ENCODE results near the gene CDX1.

CDX1 gene

DNA sequence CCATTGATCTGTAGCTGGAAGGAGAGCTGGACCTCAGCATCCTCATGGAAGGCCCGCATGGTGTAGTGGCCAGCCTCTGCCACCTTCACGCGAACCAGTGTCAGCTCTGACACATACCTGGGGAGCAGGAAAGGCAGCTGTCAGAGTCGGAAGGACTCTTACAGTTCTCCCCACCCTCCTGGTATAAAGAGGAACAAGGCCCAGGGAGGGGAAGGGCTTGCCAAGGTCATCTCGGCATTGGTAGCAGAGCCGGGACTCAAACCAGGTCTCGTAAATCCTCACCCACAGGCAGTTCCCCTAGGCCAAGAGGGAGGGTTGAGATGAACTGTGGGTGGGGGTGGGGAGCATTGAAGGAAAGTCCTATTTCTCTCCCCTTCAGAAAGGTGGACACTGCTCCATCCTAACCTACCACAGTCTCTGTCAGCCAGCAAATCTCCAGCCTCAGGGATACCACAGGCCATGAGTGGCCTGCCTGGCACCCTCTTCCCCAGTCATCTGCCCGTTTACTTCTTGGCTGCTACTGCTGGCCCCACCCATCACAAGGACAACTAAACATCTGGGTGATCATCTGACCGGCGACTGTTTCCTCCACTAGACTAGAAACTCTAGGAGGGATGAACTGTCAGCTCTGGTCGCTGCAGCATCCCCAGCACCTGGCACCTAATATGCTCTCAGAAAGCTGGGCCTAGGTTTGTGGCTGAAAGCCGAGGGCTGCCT, 34.4 kb upstream of the CDX1 start:
- DNase-seq (ENCODE audit: low read depth), result no peak

DNA sequence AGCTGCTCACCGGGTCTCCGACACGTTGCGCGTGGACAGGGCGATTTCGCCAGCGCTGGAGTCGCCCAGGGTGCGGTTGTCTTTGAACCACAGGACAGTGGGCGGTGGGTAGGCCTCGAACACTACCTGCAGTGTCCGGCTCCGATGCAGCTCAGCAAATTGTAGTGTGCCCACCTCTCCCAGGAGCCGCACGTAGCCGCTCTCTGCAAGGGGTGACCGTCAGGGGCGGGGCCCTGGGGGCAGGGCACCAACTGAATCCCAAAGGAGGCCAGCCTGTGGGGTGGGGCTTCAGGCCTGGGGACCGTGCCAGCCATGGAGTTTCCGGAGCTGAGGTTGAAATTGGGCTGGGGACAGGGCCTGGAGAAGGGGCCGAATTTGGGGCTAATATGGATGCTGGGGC, 33.8 kb upstream of the CDX1 start:
- DNase-seq (ENCODE audit: low read depth), result no peak

DNA sequence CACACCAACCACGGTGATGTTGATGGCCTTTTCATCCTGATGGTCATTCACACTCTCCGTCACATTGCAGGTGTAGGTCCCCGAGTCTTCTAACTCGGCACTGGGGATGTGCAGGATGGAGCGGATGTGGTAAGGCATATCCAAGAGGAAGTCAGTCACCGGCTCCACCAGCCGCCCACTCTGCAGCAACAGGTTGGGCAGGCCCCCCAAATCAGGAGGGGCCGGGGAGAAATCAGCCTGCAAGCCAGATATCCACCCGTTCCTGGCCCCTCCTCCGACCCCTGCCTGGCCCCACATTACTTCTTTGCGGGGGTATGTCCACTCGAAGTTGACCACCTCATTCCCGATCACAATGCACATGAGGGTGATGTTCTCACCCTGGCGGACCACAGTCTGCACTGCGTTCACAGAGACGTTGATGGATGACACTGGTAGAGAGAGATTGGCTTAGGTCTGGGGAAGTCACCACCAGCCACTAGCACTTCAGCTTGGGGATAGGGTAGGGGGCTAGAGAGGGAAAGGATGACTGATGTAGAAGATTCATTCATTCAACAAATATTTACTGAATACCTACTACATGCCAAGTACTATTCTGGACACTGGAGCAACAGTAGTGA, 32.9 kb upstream of the CDX1 start:
- DNase-seq (ENCODE audit: low read depth), result no peak

DNA sequence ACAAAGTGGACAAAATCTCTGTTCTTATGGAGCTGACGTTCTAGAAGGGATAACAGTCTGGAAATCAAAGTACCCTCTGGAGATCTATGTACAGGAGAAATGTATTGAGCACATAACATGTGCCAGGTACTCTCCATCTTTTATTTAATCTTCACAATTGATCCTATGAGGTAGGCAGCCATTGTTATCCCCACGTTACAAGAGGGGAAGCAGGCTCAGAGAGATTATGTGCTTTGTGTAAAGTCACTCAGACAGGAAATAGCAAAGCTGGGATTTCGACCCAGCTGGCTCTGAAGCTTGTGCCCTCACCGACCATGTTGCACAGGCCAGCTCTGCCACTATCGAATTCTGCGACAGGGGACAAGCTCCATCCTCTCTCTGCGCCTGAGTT, 32.4 kb upstream of the CDX1 start:
- DNase-seq (ENCODE audit: low read depth), result no peak

DNA sequence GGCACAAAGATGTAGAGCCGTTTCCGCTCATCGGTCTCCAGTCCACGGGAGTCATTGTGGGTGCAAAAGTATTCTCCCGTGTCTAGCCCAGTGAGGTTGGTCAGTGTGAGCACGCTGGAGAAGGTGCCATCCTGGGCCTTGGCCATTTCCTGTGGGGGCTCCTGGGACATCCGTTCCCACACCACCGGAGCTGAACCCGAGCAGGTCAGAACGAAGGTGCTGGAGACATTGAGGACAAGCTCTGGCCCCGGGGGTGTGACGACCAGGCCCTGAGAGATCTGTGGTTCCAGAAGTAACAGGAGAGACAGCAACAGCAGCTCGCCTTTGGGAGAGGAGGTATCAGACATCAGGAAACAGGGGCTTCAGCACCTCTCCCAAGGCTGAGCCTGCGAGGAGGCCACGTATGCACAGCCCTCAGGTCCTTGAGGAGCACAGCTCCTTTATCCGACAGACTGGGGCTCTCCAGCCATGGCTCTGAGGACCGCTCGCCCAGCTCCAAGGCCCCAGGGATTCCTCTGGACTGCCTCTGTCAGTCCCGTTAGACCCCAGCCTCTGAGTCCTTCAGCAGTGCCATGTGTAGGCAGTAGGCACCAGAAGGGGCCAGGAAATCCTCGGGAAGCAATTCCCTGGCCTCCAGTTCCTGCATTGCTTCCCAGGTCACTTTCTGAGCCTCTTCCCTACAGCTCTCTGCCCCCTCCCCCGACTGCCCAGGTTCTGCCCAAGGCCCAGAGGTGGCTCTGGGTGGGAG, 30.8 kb upstream of the CDX1 start:
- DNase-seq (ENCODE audit: low read depth), result no peak

DNA sequence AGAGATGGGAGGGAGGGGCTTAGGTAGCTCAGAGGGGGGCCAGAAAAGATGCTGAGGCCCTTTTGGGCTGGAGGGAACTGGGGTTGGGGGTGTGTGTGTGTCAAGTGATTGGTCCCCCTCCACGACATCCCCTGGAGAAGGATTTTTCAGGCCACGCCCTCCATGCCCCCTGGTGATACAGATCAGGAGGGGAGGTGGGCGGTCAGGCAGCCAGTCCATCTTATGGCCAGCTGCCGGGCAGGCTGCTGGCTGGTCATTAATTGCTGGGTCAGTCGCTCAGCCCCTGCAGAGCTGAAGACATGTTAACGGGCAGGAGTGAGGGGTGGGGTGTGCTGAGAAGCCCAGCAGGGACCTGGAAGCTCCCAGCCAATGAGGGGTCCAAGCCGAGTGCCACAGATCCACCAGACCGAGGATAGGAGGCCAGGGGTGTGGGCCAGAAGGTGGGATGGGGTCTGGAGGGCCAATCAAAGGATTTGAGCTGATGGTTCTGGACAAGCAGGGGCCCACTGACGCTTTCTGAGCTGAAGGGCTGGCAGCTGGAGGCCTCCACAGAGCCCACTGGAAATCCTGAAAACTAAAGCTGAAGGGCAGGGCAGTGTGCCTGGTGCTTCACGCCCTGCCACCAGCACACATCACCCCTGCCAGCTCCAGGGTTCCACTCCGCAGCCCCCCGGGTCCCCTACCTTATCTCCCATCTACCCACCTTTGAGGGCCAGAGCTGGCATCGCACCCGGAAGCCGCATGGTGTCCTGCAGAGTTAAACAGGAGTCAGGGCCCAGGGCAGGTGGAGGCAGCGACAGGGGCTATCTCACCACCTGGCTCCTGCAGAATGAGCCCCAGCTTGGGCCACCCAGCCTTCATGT, 30.0 kb upstream of the CDX1 start:
- DNase-seq (ENCODE audit: low read depth), result no peak

DNA sequence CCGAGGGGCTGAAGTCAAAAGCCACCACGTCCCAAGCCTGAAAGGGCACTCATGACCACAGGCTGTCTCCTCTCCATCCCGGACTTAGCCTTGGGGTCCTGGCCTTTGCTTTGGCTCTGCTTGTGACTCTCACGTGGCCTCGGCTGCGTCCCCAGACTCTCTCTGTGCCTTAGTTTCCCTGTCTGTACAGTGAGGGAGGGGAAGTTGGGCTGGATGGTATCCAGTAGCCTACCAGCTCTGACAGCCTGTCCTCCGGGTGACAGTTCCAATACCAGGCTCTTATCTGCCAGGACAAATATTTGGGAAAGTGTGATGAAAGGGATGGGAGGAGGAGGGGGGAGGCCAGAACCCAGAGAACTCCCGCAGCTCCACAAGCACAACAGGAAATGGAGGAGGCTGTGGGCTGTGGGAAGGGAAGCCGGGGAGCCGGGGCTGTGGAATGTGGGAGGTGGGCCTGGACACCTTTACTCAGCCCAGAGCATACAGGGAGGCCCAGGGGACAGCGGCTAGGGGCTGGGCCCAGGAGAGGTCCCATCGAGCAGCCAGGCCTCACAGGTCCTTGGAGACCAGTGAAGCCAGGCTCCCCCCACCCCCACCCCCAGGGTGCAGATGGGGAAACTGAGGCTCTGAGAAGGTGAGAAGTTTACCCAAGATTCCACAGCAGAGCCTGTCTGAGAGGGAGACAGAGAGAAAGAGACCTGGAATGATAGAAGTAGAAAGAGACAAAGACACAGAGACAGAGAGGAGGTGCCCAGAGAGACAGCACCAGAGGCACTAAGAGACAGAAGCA, 29.2 kb upstream of the CDX1 start:
- DNase-seq (ENCODE audit: low read depth), result no peak

DNA sequence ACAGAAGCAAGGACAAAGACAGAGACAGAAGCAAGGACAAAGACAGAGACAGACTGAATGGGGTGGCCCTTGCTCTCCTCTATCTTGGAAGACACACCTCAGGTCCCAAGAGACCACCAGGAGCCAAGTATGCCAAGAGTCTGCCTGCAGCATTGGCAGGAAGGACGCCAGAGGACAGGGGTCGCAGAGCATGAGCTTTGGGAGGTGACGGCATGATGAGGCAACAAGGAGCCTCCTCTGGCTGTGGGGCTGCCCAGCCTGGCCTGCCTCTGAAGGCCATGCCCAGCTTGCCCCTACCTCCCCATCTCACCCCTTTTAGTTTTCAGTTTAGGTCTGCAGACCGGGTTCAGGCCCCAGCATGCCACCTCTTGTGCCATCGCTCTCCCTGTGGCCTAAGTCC, 28.6 kb upstream of the CDX1 start:
- DNase-seq (ENCODE audit: low read depth), result no peak

DNA sequence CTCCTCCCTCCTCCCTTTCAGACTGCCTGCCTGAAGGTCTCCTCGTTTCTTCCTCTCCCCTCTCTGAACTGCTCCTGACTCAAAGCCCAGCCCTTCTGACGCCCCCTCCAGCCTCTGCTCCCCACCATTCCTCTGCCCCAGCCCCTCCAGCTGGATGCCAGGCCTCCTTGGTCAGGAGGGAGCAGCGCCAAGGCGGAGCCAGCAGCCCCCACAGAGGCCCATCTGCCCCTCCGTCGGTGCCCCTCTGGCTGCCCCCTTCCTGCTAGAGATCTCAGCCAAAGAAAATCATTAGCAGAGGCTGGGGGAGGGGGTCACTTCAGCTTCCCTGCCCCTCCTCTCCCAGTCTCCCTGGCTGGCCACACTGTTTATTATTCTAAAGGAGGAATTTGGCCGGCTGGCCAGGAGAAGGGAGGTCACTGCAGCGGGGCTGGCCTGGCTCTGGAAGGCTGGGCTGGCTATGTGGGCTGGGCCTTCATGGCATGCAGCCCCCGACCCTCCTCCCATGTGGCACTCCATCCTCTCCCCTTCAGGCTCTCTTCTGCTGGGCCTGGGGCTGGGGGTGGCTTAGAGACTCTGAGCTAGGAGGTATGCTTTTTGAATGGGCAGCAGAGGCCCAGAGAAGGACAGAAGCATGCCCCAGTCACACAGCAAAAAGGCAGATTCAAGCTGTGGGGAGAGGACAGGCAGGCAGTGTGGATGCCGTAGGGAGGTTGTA, 27.9 kb upstream of the CDX1 start:
- DNase-seq (ENCODE audit: low read depth), result no peak

DNA sequence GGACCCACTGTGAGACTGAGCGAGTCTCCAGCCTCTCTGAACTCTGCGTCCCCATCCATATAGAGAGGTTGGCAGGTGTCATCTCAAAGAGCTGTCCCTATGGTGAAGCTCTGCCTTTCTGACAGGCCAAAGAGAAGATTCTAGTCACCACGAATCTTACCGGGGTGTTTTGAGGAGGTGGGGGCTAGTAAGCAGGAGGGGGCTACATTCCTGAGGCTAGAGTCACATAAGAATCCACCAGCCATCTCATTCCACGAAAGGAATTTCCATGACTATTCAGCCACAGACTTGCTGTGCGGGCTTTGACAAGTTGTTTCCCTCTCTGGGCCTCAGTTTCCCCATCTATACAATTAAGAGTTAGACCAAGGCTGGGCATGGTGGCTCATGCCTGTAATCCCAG, 27.2 kb upstream of the CDX1 start:
- no peak for DNase-seq (ENCODE audit: low read depth)

DNA sequence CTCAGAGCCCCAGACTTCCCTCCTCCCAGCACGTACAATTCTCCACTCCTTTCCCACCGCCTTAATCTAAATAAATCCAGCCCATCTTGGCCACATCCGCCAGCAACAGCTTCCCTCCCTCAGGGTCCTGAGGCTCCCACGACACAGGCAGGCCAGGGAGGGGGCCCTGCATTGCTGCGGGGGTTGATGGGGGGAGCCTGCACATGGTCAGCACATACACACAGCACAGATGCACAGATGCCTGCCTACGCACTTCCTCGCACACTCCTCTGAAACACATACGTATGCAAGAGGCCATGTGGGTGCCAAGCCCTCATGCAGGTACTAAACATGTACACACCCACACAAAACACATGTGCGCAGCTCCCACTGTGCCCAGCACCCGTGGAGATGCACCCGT, 25.7 kb upstream of the CDX1 start:
- DNase-seq (ENCODE audit: low read depth), result no peak

DNA sequence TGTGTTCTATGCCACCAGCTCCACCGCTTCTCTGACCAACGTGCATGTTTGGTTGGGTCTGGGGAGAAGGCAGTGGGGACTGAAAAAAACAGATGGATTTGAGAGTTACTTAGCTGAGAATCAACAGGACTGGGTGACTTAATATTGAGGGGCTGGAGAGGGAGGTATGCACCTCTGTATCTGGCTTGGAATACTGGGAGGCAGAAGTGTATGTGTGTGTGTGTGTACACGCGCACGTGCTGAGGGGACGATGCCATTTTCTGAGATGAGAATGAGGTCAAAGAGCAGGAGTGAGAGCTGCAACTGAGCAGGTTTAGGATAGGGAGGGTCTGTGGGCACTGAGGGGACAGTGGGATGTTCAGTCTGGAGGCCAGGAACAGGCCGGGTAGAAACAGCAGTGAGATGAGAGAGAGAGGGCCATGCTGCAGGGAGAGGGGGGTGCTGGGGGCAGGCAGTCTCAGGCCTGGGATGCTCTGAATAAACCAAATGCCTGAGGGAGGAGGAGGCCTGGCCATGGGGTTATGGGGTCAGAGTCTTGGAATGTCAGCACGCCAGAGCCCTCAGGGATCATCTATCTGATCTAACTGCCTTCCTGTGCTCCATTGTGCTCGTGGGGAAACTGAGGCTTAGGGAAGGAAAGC, 24.9 kb upstream of the CDX1 start:
- no peak for DNase-seq (ENCODE audit: low read depth)

DNA sequence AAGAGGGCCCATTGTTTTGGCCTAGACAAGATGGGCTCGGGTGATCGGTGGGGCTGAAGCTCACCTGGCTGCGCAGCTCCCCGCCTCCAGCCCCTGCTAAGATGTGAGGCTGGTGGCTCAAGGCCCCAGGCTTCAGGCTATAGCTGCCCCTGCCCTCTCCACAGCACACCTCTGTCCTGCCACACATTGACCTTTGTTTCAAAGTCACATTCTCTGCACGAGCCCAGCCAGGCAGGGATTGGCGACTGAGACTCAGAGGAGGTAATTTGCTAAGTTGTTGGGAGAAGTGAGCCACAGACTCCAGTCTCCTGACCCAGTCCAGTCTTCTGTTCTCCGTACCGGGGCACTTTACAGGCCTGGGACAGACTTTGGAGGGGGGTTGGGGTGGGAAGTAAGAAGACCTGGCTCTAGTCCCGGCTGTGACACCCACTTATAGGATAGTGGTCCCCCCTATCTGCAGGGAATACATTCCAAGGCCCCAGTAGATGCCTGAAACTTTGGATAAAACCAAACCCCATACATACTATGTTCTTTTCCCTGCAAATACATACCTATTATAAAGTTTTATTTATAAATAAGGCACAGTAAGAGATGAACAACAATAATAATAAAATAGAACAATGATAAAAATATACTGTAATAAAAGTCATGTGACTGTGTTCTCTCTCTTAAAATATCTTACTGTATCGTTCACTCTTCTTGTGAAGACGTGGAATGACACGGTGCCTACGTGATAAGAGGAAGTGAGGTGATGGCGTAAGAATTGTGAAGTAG, 24.2 kb upstream of the CDX1 start:
- DNase-seq (ENCODE audit: low read depth), result no peak

DNA sequence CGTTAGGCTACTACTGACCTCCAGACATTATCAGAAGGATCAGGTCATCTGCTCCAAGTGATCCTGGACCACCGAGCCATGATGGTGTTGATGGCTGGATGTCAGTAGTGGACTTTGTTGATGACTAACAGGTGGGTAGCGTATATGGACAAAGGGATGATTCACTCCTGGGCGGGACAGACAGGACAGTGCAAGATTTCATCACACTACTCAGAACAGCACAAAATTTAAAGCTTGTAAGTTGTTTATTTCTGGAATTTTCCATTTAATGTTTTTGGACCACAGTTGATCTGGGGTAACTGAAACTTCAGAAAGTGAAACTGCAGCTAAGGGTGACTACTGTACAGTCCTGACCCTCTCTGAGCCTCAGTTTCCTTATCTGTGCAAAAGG, 23.6 kb upstream of the CDX1 start:
- DNase-seq (ENCODE audit: low read depth), result no peak

DNA sequence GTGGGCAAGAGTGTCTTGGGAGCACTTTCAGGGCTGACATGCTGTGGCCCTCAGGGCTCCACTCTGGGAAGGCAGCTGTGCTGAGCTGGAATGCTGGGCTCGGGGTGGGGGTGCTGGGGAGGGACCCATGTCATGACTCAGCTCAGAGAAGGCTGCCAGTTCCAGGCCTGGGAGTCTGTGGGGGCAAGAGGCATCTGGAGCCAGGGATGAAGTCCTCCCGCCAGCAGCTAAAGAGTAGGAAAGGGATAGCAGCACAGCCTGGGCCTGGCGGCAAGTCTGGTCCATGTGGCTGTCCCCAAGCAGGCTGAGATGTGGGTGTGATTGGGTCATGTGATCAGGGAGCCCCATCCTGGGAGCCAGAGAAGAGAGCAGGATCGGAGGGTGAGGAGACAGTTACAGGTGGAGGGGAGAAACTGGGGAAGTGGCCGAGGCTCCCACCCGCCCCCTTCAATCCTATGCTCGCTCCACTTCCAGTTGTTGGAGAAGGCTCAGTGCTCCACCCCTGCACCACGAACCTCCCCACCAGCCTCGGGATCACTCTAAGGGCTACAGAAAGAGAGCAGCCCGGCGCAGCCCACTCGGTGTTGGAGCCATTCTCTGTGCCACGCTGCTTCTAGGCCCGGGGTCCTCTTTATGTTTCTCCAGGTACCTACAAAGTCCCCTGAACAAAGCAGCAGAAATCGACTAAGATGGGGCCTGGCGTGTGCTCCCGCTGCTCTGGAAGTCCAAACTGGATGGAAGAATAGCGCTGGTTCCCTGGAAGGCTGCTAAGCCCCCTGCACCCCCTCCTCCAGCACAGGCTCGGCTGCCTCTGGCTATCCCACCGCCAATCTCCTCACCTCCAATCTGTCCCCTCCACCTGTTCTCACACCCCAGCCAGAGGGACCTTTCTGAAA, 23.0 kb upstream of the CDX1 start:
- DNase-seq (ENCODE audit: low read depth), result no peak

DNA sequence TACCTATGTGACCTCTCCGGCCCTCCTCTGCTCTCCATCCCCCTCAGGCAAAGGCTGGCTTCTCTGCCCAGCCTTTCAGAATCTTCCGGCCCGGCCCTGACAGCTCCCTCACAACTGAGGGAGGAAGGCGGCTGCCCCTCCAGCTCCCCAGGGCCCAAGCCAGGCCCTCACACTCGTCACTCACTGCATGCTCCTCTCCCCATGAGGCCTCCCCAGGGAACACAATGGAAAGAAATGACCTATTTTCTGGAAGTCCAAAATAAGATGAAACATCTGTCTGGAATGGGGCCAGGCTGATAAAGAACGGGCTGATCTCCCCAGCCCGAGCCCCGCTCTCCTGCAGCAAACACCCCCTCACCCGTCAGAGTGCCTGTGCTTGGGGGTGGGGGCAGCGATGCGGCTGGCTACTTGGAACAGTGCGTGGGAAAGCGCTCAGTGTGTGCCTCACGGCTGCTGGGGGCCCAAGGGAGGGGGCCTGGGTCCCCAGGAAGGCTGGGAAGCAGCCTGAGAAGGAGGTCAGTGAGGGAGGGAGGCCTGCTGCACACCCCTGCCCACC, 22.3 kb upstream of the CDX1 start:
- DNase-seq (ENCODE audit: low read depth), result no peak

DNA sequence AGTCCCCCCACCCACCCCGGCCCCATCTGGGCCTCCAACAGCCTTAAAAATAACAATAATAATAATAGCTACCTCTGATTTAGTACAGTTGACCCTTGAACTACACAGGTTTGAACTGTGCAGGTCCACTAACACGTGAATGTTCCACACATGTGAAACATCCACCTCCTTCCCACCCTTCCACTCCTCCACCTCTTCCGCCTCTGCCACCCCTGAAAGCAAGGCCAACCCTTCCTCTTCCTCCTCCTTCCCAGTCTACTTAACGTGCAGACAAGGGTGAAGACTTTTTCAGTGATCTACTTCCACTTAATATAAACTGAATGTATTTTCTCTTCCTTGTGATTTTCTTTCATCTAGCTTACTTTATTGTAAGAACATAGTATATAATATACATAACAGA, 21.7 kb upstream of the CDX1 start:
- DNase-seq (ENCODE audit: low read depth), result no peak

DNA sequence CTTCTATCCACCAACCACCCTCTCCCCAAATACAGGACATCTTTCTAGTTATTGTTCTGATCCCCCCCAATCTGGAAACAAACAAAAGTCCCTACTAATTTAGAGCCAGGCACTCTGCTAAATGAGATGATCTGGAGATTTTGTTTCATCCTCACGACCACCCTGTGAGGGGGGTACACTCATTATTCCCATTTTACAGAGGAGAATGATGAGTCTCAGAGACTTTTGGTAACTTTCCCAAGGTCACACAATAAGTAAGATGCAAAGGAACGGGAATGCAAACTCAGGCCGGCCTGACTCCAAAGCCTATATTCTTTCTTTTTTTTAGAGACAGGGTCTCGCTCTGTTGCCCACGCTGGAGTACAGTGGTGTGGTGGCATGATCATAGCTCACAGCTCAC, 20.3 kb upstream of the CDX1 start:
- no peak for DNase-seq (ENCODE audit: low read depth)
